Islet of Langerhans (tissue), 1 donor: ENCODE data around the gene RBP3.

Source experiments
- FAIRE-seq: peaks from one replicate; lab custom pipeline; 2011; peaks lifted over from hg19 to GRCh38; lab: Jason Lieb, UNC

The RBP3 gene

GRCh38 chr10:47337310-47337709 is 10.9 kb upstream of the RBP3 start:
- no peak for FAIRE-seq

GRCh38 chr10:47339186-47339735 is 8.9 kb upstream of the RBP3 start:
- FAIRE-seq, result no peak

GRCh38 chr10:47339759-47340607 is 8.2 kb upstream of the RBP3 start:
- FAIRE-seq, result no peak

- no peak for FAIRE-seq
Observed at GRCh38 chr10:47340608-47341170, 7.5 kb upstream of the RBP3 start.

- FAIRE-seq, result no peak
Observed at GRCh38 chr10:47344996-47345870, 2.9 kb upstream of the RBP3 start.

GRCh38 chr10:47346581-47347302 is 1.4 kb upstream of the RBP3 start:
- FAIRE-seq, result no peak

- FAIRE-seq, result no peak
Observed at GRCh38 chr10:47347303-47347675, 874 bp upstream of the RBP3 start.

GRCh38 chr10:47348661-47349470 is 703 bp downstream of the RBP3 start:
- no peak for FAIRE-seq

GRCh38 chr10:47349516-47349915 is 1.4 kb downstream of the RBP3 start:
- no peak for FAIRE-seq

GRCh38 chr10:47349941-47350371 is 1.8 kb downstream of the RBP3 start:
- no peak for FAIRE-seq

- FAIRE-seq, result no peak
Observed at GRCh38 chr10:47350671-47351640, 2.8 kb downstream of the RBP3 start.

GRCh38 chr10:47351899-47352815 is 4.0 kb downstream of the RBP3 start:
- no peak for FAIRE-seq

GRCh38 chr10:47353351-47353750 is 5.2 kb downstream of the RBP3 start:
- FAIRE-seq, result no peak

GRCh38 chr10:47354165-47354564 is 6.0 kb downstream of the RBP3 start:
- no peak for FAIRE-seq

- no peak for FAIRE-seq
Observed at GRCh38 chr10:47354900-47355299, 6.7 kb downstream of the RBP3 start.

GRCh38 chr10:47356708-47357107 is 8.5 kb downstream of the RBP3 start:
- FAIRE-seq, result no peak

- FAIRE-seq, result no peak
Observed at GRCh38 chr10:47357131-47357582, 9.0 kb downstream of the RBP3 start.

- FAIRE-seq, result no peak
Observed at GRCh38 chr10:47357911-47358310, 9.7 kb downstream of the RBP3 start.

- FAIRE-seq, result no peak
Observed at GRCh38 chr10:47358457-47358856, 10.3 kb downstream of the RBP3 start.
